ENCODE results near the gene KRTAP5-1. TPM values are rescaled to one million over a fixed set of nuclear protein-coding genes. Genes with fewer than 3 reads are reported as not detected.
"Not testable (repeated sequence)": the region's sequence is repeated elsewhere in the genome, so short reads cannot be mapped to it uniquely, and the experiment has no call there.

KRTAP5-1 gene
- total RNA-seq, 2 donors from 2014 or later = not detected

GRCh38 chr11:1604711-1605110 lies 19.6 kb upstream of the KRTAP5-1 start:
- H3K4me3 Mint-ChIP-seq = no peak overlapping the region
- H3K36me3 Mint-ChIP-seq (ENCODE audit: low read depth) = peaks cover 2% of the 10 kb centered on the region
- H3K4me1 ChIP-seq (ENCODE audit: control insufficient read depth, insufficient read depth, low read length) = no peaks in the 10 kb centered on the region
- no peak overlapping the region for H3K27ac Mint-ChIP-seq
- no peaks in the 10 kb centered on the region for H3K9me3 ChIP-seq (ENCODE audit: control insufficient read depth, low read length)
- TF ChIP-seq, protein P1, sequence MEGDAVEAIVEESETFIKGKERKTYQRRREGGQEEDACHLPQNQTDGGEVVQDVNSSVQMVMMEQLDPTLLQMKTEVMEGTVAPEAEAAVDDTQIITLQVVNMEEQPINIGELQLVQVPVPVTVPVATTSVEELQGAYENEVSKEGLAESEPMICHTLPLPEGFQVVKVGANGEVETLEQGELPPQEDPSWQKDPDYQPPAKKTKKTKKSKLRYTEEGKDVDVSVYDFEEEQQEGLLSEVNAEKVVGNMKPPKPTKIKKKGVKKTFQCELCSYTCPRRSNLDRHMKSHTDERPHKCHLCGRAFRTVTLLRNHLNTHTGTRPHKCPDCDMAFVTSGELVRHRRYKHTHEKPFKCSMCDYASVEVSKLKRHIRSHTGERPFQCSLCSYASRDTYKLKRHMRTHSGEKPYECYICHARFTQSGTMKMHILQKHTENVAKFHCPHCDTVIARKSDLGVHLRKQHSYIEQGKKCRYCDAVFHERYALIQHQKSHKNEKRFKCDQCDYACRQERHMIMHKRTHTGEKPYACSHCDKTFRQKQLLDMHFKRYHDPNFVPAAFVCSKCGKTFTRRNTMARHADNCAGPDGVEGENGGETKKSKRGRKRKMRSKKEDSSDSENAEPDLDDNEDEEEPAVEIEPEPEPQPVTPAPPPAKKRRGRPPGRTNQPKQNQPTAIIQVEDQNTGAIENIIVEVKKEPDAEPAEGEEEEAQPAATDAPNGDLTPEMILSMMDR (conservative IDR thresholded peaks at IDR 0.05) = no peak
- peaks cover 14% of the 10 kb centered on the region for H3K9me3 Mint-ChIP-seq
- no peak overlapping the region for H3K27ac ChIP-seq (ENCODE audit: low read depth, low read length)
- H3K4me1 Mint-ChIP-seq = peaks cover 9% of the 10 kb centered on the region
- peaks cover 23% of the 10 kb centered on the region for H3K27me3 Mint-ChIP-seq (ENCODE audit: insufficient read depth)
- no peak for DNase-seq
- H3K27me3 ChIP-seq (ENCODE audit: control insufficient read depth, insufficient read depth, low read length, poor library complexity, severe bottlenecking) = no peaks in the 10 kb centered on the region
- no peaks in the 10 kb centered on the region for H3K36me3 ChIP-seq (ENCODE audit: control insufficient read depth, insufficient read depth, low read length)
- WGBS, 2 experiments (ENCODE audit: insufficient coverage in 1 of 2, insufficient read length in 1 of 2) = 86 to 91% methylated on average over 5 to 7 of the region's 7 CpGs
- no peak overlapping the region for H3K4me3 ChIP-seq (ENCODE audit: low read length)
- H3K9ac ChIP-seq (ENCODE audit: extremely low read depth, low read length, poor library complexity, severe bottlenecking) = no peak overlapping the region

DNA sequence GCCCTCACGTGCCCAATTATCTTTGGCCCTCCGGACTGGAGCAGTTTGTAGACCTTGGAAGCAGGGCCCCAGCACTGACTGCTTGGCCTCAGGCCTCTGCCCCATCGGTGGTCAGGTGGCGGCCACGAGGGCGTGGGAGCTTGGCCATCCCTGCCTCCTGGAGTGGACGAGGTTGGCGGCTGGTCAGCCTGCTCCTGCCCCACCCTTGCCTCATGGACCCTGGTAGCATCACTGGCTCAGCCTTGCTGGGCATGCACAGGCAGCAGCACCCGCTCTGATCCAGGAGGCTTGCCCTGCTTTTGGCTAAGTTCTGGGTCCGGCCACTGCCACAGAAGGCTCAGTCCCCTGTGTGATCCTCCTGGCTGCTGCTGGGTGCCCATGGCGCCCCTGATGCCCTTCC lies 19.1 kb upstream of the KRTAP5-1 start:
- no peak for DNase-seq
- Mint-ChIP-seq H3K4me3 (no peak overlapping the region), H3K36me3 (ENCODE audit: low read depth) (peaks cover 2% of the 10 kb centered on the region), H3K27ac (no peak overlapping the region), H3K9me3 (peaks cover 16% of the 10 kb centered on the region), H3K27me3 (ENCODE audit: insufficient read depth) (peaks cover 27% of the 10 kb centered on the region), H3K4me1 (peaks cover 9% of the 10 kb centered on the region)
- H3K27ac ChIP-seq (ENCODE audit: low read depth, low read length) = no peak overlapping the region
- H3K27me3 ChIP-seq (ENCODE audit: control insufficient read depth, insufficient read depth, low read length, poor library complexity, severe bottlenecking) = no peaks in the 10 kb centered on the region
- 88 to 96% methylated on average over 10 to 11 of the region's 11 CpGs for WGBS, 2 experiments (ENCODE audit: insufficient coverage in 1 of 2, insufficient read length in 1 of 2)
- H3K4me3 ChIP-seq (ENCODE audit: low read length) = no peak overlapping the region
- no peaks in the 10 kb centered on the region for H3K9me3 ChIP-seq (ENCODE audit: control insufficient read depth, low read length)
- TF ChIP-seq, protein P1 (conservative IDR thresholded peaks at IDR 0.05) = no peak
- H3K4me1 ChIP-seq (ENCODE audit: control insufficient read depth, insufficient read depth, low read length) = no peaks in the 10 kb centered on the region
- no peak overlapping the region for H3K9ac ChIP-seq (ENCODE audit: extremely low read depth, low read length, poor library complexity, severe bottlenecking)
- H3K36me3 ChIP-seq (ENCODE audit: control insufficient read depth, insufficient read depth, low read length) = no peaks in the 10 kb centered on the region

GRCh38 chr11:1603629-1604028 lies 18.5 kb upstream of the KRTAP5-1 start:
- Histone ChIP-seq H3K4me3 (ENCODE audit: low read length) (no peak overlapping the region), H3K27ac (ENCODE audit: low read depth, low read length) (no peak overlapping the region), H3K4me1 (ENCODE audit: control insufficient read depth, insufficient read depth, low read length) (no peaks in the 10 kb centered on the region), H3K36me3 (ENCODE audit: control insufficient read depth, insufficient read depth, low read length) (no peaks in the 10 kb centered on the region), H3K27me3 (ENCODE audit: control insufficient read depth, insufficient read depth, low read length, poor library complexity, severe bottlenecking) (no peaks in the 10 kb centered on the region), H3K9ac (ENCODE audit: extremely low read depth, low read length, poor library complexity, severe bottlenecking) (no peak overlapping the region), H3K9me3 (ENCODE audit: control insufficient read depth, low read length) (no peaks in the 10 kb centered on the region)
- Mint-ChIP-seq H3K27me3 (ENCODE audit: insufficient read depth) (peaks cover 27% of the 10 kb centered on the region), H3K4me1 (peaks cover 9% of the 10 kb centered on the region), H3K4me3 (no peak overlapping the region), H3K36me3 (ENCODE audit: low read depth) (peaks cover 2% of the 10 kb centered on the region), H3K27ac (no peak overlapping the region), H3K9me3 (peaks cover 16% of the 10 kb centered on the region)
- no peak for DNase-seq
- TF ChIP-seq, protein P1 (conservative IDR thresholded peaks at IDR 0.05) = no peak
- WGBS, 2 experiments (ENCODE audit: insufficient coverage in 1 of 2, insufficient read length in 1 of 2) = 84 to 100% methylated on average over 1 of the region's 1 CpG

- H3K27me3 ChIP-seq (ENCODE audit: control insufficient read depth, insufficient read depth, low read length, poor library complexity, severe bottlenecking); H3K4me1 Mint-ChIP-seq; H3K9me3 ChIP-seq (ENCODE audit: control insufficient read depth, low read length); H3K36me3 Mint-ChIP-seq (ENCODE audit: low read depth); DNase-seq; H3K4me3 ChIP-seq (ENCODE audit: low read length); H3K27ac ChIP-seq (ENCODE audit: low read depth, low read length); H3K4me3 Mint-ChIP-seq; H3K4me1 ChIP-seq (ENCODE audit: control insufficient read depth, insufficient read depth, low read length); H3K27ac Mint-ChIP-seq; H3K9ac ChIP-seq (ENCODE audit: extremely low read depth, low read length, poor library complexity, severe bottlenecking); H3K36me3 ChIP-seq (ENCODE audit: control insufficient read depth, insufficient read depth, low read length): not testable (repeated sequence)
- 81 to 100% methylated on average over 1 to 2 of the region's 3 CpGs for WGBS, 2 experiments (ENCODE audit: insufficient coverage in 1 of 2, insufficient read length in 1 of 2)
- peaks cover 30% of the 10 kb centered on the region for H3K27me3 Mint-ChIP-seq (ENCODE audit: insufficient read depth)
- peaks cover 16% of the 10 kb centered on the region for H3K9me3 Mint-ChIP-seq
These were observed 16.6 kb upstream of the KRTAP5-1 start for GRCh38 chr11:1601663-1602062.

All from endodermal cell (in vitro differentiated cells).